SK-N-SH (cell line): ENCODE data around the gene SLC35A3. TPM values are rescaled to one million over a fixed set of nuclear protein-coding genes. Genes with fewer than 3 reads are reported as not detected.

Experiments
- CTCF ChIA-PET: fragments of 300-600, 350-600 bp; formaldehyde crosslinking; extraction: SDS; loops from one replicate; lab custom pipeline; 2021; lab: Yijun Ruan, JAX
- POLR2A ChIA-PET: fragments of 350-600 bp; sonication (Branson Sonifier 250); formaldehyde crosslinking; extraction: SDS; loops from one replicate; lab custom pipeline; 2020; ENCODE audit warnings: antibody characterized with exemption, inconsistent platforms; lab: Yijun Ruan, JAX
- DNase-seq: peaks from one replicate; pipeline ENCODE4 v3.0.0; 2012
- H2AFZ ChIP-seq: fragments of 200-600 bp; sonication (generic); 2 replicates; pipeline ENCODE4 v1.8.1; 2016; ENCODE audit warnings: antibody characterized with exemption, mild to moderate bottlenecking, low read depth
- H3F3A ChIP-seq: fragments of 200-600 bp; sonication (generic); replicated peaks from 2 replicates; pipeline ENCODE3; 2016; ENCODE audit warnings: antibody characterized with exemption, mild to moderate bottlenecking; ENCODE audit not compliant: insufficient read depth
- H3K27ac ChIP-seq, 2 experiments: fragments of 200-500 bp in 1 of 2; fragments of 200-600 bp in 1 of 2; sonication (Bioruptor generic) in 1 of 2; sonication (generic), shearing (Covaris generic) in 1 of 2; 2 replicates each; pipeline versions ENCODE4 v1.5.1 to v1.6.1; 2014 to 2016; ENCODE audit warnings: low read depth in 2 of 2, inconsistent platforms in 1 of 2, low read length in 1 of 2, mild to moderate bottlenecking in 1 of 2, mixed read lengths in 1 of 2
- H3K27me3 ChIP-seq: fragments of 200-600 bp; sonication (generic), shearing (Covaris generic); 2 replicates; pipeline ENCODE4 v1.6.1; 2016; ENCODE audit warnings: mixed run types; ENCODE audit not compliant: insufficient read depth
- H3K36me3 ChIP-seq, 2 experiments: fragments of 200-500 bp in 1 of 2; fragments of 200-600 bp in 1 of 2; sonication (Bioruptor generic) in 1 of 2; sonication (generic) in 1 of 2; replicated peaks in 1 of 2; 2 replicates each; pipeline versions ENCODE3 to v1.5.1; 2014 to 2016; ENCODE audit warnings: low read length in 1 of 2, mild to moderate bottlenecking in 1 of 2; ENCODE audit not compliant: insufficient read depth in 2 of 2, control insufficient read depth in 1 of 2
- H3K4me1 ChIP-seq, 2 experiments: fragments of 200-500 bp in 1 of 2; fragments of 200-600 bp in 1 of 2; sonication (Bioruptor generic) in 1 of 2; sonication (generic), shearing (Covaris generic) in 1 of 2; 2 replicates each; pipeline versions ENCODE4 v1.5.1 to v1.6.1; 2014 to 2016; ENCODE audit warnings: low read depth in 1 of 2, low read length in 1 of 2, mixed run types in 1 of 2; ENCODE audit not compliant: insufficient read depth in 2 of 2, control insufficient read depth in 1 of 2
- H3K4me2 ChIP-seq: fragments of 200-600 bp; sonication (generic), shearing (Covaris generic); 2 replicates; pipeline ENCODE4 v1.6.1; 2017; ENCODE audit warnings: mixed run types
- H3K4me3 ChIP-seq, 2 experiments: fragments of 200-500 bp in 1 of 2; fragments of 200-600 bp in 1 of 2; sonication (Bioruptor generic) in 1 of 2; sonication (generic), shearing (Covaris generic) in 1 of 2; 2 replicates each; pipeline versions ENCODE4 v1.5.1 to v1.8.1; 2014 to 2016; ENCODE audit warnings: low read depth in 2 of 2, inconsistent platforms in 1 of 2, low read length in 1 of 2, mild to moderate bottlenecking in 1 of 2, mixed read lengths in 1 of 2, moderate library complexity in 1 of 2
- H3K79me2 ChIP-seq: fragments of 200-600 bp; sonication (generic); 2 replicates; pipeline ENCODE4 v1.8.1; 2017; ENCODE audit warnings: mild to moderate bottlenecking; ENCODE audit not compliant: insufficient read depth
- H3K9ac ChIP-seq: fragments of 200-600 bp; sonication (generic); 2 replicates; pipeline ENCODE4 v1.6.1; 2017; ENCODE audit warnings: mixed run types
- H3K9me2 ChIP-seq: fragments of 200-600 bp; sonication (generic); 2 replicates; pipeline ENCODE4 v1.6.1; 2017; ENCODE audit warnings: mixed run types
- H3K9me3 ChIP-seq: fragments of 200-600 bp; sonication (generic); 2 replicates; pipeline ENCODE4 v1.6.1; 2017; ENCODE audit warnings: mixed run types, mild to moderate bottlenecking, moderate library complexity
- H4K20me1 ChIP-seq: fragments of 200-600 bp; sonication (generic); 2 replicates; pipeline ENCODE4 v1.6.1; 2017; ENCODE audit warnings: mild to moderate bottlenecking, mixed run types; ENCODE audit not compliant: insufficient read depth
- CHD2 ChIP-seq: fragments of 150-350 bp; IDR thresholded peaks from 2 replicates; pipeline ENCODE4 v1.6.1; 2018; ENCODE audit warnings: low read length; ENCODE audit not compliant: partially characterized antibody
- EP300 ChIP-seq, 2 experiments: IDR thresholded peaks; 2 replicates each; pipeline versions ENCODE4 v1.4.0 to v1.6.1; 2012; ENCODE audit warnings: borderline replicate concordance in 1 of 2, low read depth in 1 of 2, low read length in 1 of 2
- EZH2phosphoT487 ChIP-seq: fragments of 200-600 bp; sonication (generic); IDR thresholded peaks from 2 replicates; pipeline ENCODE4 v1.6.1; 2017; ENCODE audit warnings: low read depth, mixed run types, mild to moderate bottlenecking, antibody characterized with exemption, moderate library complexity, borderline replicate concordance
- GABPA ChIP-seq: IDR thresholded peaks from 2 replicates; pipeline ENCODE4 v1.4.0; 2012; ENCODE audit warnings: low read depth, mild to moderate bottlenecking
- GATA2 ChIP-seq: sonication (generic); formaldehyde crosslinking; IDR thresholded peaks from 2 replicates; pipeline ENCODE4 v1.5.0; 2020; ENCODE audit warnings: mild to moderate bottlenecking, missing genetic modification reagents
- IRF3 ChIP-seq: fragments of 150-350 bp; IDR thresholded peaks from 2 replicates; pipeline ENCODE4 v1.6.1; 2016; ENCODE audit warnings: mild to moderate bottlenecking, low read depth, low read length
- MAX ChIP-seq: IDR thresholded peaks from 2 replicates; pipeline ENCODE4 v1.4.0; 2012; ENCODE audit warnings: low read depth
- NFIC ChIP-seq: IDR thresholded peaks from 2 replicates; pipeline ENCODE4 v1.4.0; 2012; ENCODE audit warnings: borderline replicate concordance
- NRF1 ChIP-seq: IDR thresholded peaks from 2 replicates; pipeline ENCODE4 v1.6.1; 2012; ENCODE audit warnings: low read depth, mild to moderate bottlenecking, low read length
- PBX3 ChIP-seq: IDR thresholded peaks from 2 replicates; pipeline ENCODE4; 2012
- POLR2AphosphoS5 ChIP-seq: IDR thresholded peaks from 2 replicates; pipeline ENCODE4 v1.6.1; 2012; ENCODE audit warnings: low read depth, low read length
- RAD21 ChIP-seq: IDR thresholded peaks from 2 replicates; pipeline ENCODE4 v1.6.1; 2012; ENCODE audit warnings: mild to moderate bottlenecking, low read length
- REST ChIP-seq: IDR thresholded peaks from 2 replicates; pipeline ENCODE4 v1.6.1; 2012; ENCODE audit warnings: mild to moderate bottlenecking, low read depth, low read length, moderate library complexity
- RFX5 ChIP-seq: IDR thresholded peaks from 2 replicates; pipeline ENCODE4 v1.6.1; 2012; ENCODE audit warnings: mild to moderate bottlenecking, improper control_type of control experiment, low read length
- RXRA ChIP-seq: IDR thresholded peaks from 2 replicates; pipeline ENCODE4 v1.4.0; 2012; ENCODE audit warnings: low read depth, mild to moderate bottlenecking, borderline replicate concordance
- SIN3A ChIP-seq: IDR thresholded peaks from 2 replicates; pipeline ENCODE4 v1.6.1; 2012; ENCODE audit warnings: low read depth, mild to moderate bottlenecking, low read length, moderate library complexity, borderline replicate concordance
- SMC3 ChIP-seq: IDR thresholded peaks from 2 replicates; pipeline ENCODE4 v1.6.1; 2012; ENCODE audit warnings: low read depth, low read length, improper control_type of control experiment
- TAF1 ChIP-seq: IDR thresholded peaks from 2 replicates; pipeline ENCODE4 v1.6.1; 2012; ENCODE audit warnings: low read depth, mild to moderate bottlenecking, low read length, moderate library complexity, borderline replicate concordance
- TCF12 ChIP-seq: IDR thresholded peaks from 2 replicates; pipeline ENCODE4 v1.4.0; 2012
- USF2 ChIP-seq: fragments of 150-350 bp; IDR thresholded peaks from 2 replicates; pipeline ENCODE4 v1.6.1; 2017; ENCODE audit warnings: antibody characterized with exemption, low read length, low read depth, borderline replicate concordance
- YY1 ChIP-seq: IDR thresholded peaks from 2 replicates; pipeline ENCODE4 v1.4.0; 2012; ENCODE audit warnings: low read depth, mild to moderate bottlenecking
- WGBS: methylation state at CpG from one replicate; pipeline ENCODE4 v1.1.6; 2017; ENCODE audit warnings: low lambda C conversion rate; 5-methylcytosine and 5-hydroxymethylcytosine counted together
- polyA plus RNA-seq, 3 experiments: library from polyadenylated mRNA; depleted of rRNA; stranded (reverse); fragments of >200 nt; gene quantifications; 2 replicates each; pipeline ENCODE4 v1.2.3, GENCODE V29; 2012

SLC35A3 gene
- polyA plus RNA-seq, 1 of the 3 experiments (the other 2 are of a cell fraction) = 5.7 TPM

GRCh38 chr1:100076744-100077143 is 106.9 kb downstream of the SLC35A3 start:
- ChIA-PET CTCF (no interaction called here), POLR2A (no interaction called here)
- H3K27ac ChIP-seq = no peak overlapping the region

GRCh38 chr1:100077531-100077930 is 107.7 kb downstream of the SLC35A3 start:
- Histone ChIP-seq H3F3A (peaks cover 7% of the 10 kb centered on the region), H3K9me3 (no peaks in the 10 kb centered on the region), H3K4me1 (peaks cover 0 to 4% of the 10 kb centered on the region in 2 experiments; a peak in 1 of 4 replicates), H3K27ac (no peak overlapping the region), H3K27me3 (no peaks in the 10 kb centered on the region), H3K36me3 (peaks cover 62% of the 10 kb centered on the region in 2 experiments), H4K20me1 (no peaks in the 10 kb centered on the region), H3K79me2 (peaks cover 5% of the 10 kb centered on the region; the same call in 1 of the 2 replicates), H2AFZ (no peak overlapping the region), H3K9me2 (no peaks in the 10 kb centered on the region), H3K4me3 (no peak overlapping the region), H3K4me2 (no peak overlapping the region), H3K9ac (no peak overlapping the region)
- WGBS = 97% methylated on average over 5 of the region's 5 CpGs
- DNase-seq = no peak
- POLR2A ChIA-PET = no interaction called here
- CTCF ChIA-PET = no interaction called here
- no peak for TF ChIP-seq NFIC
- no peak for TF ChIP-seq PBX3
- TF ChIP-seq MAX = no peak
- no peak for TF ChIP-seq SMC3
- no peak for TF ChIP-seq POLR2AphosphoS5
- no peak for TF ChIP-seq CHD2
- TF ChIP-seq EP300 (IDR thresholded peaks at IDR 0.05; ENCODE audit: borderline replicate concordance in 1 of 2, low read depth in 1 of 2, low read length in 1 of 2) = no peak
- TF ChIP-seq USF2 = no peak
- TF ChIP-seq SIN3A = no peak
- TF ChIP-seq RFX5 = no peak
- TF ChIP-seq IRF3 = no peak
- TF ChIP-seq GATA2 (CRISPR knock-in tag) = no peak
- TF ChIP-seq GABPA = no peak
- TF ChIP-seq REST = no peak
- no peak for TF ChIP-seq TAF1

More at GRCh38 chr1:100076744-100077143, 106.9 kb downstream of the SLC35A3 start:
- Histone ChIP-seq H3K27me3 (no peaks in the 10 kb centered on the region), H4K20me1 (no peaks in the 10 kb centered on the region), H3K4me1 (peaks cover 0 to 4% of the 10 kb centered on the region in 2 experiments; a peak in 1 of 4 replicates), H2AFZ (no peak overlapping the region), H3K79me2 (peaks cover 5% of the 10 kb centered on the region; the same call in 1 of the 2 replicates), H3K9ac (no peak overlapping the region), H3K36me3 (peaks cover 59 to 61% of the 10 kb centered on the region in 2 experiments), H3F3A (peaks cover 7% of the 10 kb centered on the region), H3K4me3 (no peak overlapping the region), H3K9me2 (no peaks in the 10 kb centered on the region), H3K9me3 (no peaks in the 10 kb centered on the region), H3K4me2 (no peak overlapping the region)
- TF ChIP-seq PBX3 (no peak), EZH2phosphoT487 (no peak), RXRA (no peak), YY1 (no peak), NRF1 (no peak), RAD21 (no peak), GABPA (no peak), TCF12 (no peak)
- no peak for DNase-seq
